HG03064 (cell line): ENCODE data around the gene LPIN3.
A peak's percentile ranks its signal among the peaks of the same experiment; 100 is the strongest.

Source experiments
- ATAC-seq: cut with Tn5 transposase; IDR thresholded peaks from one replicate; pipeline ENCODE4 v1.9.1; 2021; ENCODE audit warnings: low read depth; ENCODE audit not compliant: unreplicated experiment

LPIN3 gene

DNA sequence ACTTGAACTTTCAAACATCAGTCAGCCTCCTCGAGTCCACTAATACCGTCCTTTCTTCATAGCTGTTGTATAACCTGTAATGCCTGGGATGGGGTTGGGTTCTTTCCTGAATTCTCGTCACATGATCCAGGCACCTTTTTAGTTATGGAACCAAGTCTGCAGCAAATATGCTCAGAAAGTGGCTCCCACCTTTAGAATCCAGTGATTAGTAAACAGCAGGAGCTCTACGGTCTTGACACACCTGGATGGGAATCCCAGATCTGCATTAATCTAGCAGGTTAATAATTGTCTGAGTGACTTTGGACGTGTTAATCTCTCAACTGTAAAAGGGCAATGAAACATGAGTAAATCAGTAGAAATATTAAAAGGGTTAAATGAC, 22.4 kb upstream of the LPIN3 start:
- no peak for ATAC-seq

DNA sequence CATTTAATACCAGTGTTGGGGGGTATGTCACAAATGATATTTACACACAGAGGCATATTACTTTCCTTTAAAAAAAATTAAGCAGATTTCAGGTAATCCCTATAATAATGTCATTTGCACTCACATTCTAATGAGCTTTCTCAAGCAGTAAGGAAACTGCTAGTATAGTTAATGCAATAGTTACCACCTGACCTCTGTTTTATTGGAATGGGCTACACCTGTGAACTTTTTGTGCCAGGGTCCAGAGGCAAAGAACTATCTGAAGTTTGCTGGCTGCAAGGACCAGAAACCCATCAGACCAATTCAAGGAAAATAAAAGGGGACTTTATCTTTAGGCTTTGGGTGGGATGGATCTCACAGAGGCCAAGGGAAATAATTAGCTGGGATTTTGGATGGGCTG, 20.2 kb upstream of the LPIN3 start:
- no peak for ATAC-seq

DNA sequence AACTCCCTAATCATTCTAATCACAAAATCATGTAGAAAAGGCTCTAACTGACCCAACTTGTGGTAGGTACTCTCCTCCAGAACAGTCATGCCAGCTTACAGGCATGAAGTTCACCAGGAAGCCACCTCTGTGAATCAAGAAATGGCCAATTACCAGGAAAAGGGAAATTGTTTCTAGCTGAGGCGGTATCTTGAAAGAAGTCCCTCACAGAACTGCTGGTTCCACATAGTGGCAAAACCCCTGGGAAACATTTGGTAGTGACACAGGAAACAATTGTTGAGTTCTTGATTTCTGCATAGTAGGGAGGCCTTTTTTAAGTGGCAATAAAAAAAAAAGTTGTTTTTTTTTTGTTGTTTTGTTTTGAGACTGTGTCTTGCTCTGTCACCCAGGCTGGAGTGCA, 19.6 kb upstream of the LPIN3 start:
- ATAC-seq, result no peak

DNA sequence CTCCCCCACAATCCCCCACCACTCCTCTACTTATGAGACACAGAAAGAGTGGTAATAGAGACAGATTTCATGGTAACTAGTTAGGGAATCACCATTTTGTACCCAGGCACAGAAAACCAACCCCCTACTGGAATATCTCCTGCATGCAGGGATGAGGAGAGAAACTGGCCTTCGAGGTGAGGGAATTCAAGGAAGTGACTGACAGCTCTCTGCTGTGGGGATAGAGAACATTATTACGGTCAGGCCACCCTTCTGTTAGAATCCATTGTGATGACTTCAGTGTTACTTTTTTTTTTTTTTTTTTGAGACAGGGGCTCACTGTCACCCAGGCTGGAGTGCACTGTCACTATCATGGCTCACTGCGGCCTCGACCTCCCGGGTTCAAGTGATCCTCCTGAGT, 13.4 kb upstream of the LPIN3 start:
- ATAC-seq, result no peak

DNA sequence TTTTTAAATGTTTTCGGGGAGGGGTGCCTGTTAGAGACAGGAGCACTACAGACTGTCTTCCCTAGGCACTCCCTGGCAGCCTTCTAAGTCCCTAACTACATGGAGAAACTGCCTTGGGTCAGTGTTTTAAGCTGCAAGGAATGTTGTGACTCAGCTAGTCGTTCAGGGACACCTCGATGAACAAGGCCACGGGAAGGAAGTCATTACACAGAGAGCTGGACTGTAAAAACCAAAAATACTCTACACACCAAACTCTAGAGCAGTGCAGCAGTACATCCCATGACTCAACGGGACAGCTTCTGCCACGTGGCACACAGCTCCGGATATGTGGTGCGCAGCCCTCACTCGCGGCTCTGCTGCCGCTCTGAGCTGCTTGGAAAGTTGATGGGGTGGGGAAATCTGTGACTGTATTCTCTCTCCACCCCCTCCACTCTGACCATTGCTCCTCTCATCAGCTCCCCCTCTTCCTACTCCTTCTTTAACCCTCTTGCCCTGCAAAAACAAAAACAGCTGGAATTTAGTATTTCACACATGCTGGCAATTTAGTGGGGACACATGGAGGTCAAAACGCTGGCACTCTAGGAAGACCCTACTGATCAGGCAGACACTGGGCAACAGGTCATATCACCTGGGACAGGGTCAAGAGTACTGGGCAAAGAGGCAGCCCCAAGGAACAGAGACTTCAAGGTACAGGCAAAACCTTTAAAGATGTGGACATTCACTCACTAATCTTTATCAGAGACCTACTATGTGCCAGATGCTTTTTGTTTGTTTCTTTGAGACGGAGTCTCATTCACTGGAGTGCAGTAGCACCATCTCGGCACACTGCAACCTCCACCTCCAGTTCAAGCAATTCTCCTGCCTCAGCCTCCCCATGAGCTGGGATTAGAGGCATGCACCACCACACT, 10.9 kb upstream of the LPIN3 start:
- peak; percentile 95 for ATAC-seq

DNA sequence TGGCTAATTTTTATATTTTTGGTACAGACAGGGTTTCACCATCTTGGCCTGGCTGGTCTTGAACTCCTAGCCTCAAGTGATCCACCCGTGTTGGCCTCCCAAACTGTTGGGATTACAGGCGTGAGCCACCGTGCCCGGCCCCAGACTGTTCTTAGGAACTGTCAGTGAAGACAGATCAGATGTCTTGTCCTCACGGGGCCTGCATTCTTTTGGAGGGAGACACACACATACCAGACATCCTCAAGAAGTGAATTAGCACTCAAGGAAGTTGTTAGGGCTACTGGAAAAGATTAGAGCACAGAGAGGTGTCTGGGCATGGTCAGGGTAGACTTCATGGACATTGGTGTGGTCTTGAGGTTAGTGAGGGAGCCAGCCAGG, 10.3 kb upstream of the LPIN3 start:
- no peak for ATAC-seq

DNA sequence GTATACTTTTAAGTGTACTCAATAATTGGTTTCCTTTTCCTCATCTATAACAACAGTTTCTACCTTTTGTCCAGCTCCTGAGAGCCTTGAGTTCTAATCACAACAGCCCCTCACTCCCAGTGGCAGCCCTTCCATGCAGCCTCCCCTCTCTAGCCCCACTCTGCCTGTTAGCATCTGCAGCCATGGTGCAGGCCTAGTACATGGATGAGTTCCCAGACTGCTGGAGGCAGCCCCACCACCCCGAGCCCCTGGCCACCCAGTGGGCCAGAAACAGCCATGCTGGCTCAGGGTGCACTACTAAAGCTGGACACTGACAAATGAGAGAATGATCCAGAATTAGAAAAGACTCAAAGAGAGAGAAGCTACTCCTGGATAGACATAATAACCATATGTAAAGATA, 9.7 kb upstream of the LPIN3 start:
- ATAC-seq, result no peak

DNA sequence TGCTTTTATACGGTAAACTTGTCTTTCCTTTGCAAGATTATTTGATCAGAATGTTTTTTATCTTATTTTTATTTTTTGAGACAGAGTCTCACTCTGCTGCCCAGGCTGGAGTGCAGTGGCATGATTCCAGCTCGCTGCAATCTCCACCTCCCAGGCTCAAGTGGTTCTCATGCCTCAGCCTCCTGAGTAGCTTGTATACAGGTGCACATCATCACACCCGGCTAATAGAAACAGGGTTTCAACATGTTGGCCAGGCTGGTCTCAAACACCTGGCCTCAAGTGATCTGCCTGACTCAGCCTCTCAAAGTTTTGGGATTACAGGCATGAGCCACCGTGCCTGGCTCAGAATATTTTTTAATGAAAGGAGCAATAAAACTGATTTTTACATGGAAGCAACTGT, 8.9 kb upstream of the LPIN3 start:
- ATAC-seq, result no peak

DNA sequence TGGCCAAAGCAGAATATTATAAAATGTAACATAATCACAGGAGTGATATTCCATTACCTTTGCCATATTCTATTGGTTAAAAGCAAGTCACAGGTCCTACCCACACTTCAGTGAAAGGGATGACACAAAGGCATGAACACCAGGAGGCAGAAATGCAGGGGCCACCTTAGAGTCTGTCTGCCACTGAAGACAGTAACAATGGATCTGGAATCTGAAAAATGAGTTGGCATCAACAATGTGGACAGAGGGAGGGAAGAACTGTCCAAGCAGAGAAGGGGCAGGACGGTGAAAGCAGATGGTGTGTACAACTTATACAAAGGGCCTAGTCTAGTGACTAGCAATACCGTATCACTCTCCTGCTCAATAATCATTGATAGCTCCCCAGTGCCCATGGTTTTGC, 6.6 kb upstream of the LPIN3 start:
- no peak for ATAC-seq

DNA sequence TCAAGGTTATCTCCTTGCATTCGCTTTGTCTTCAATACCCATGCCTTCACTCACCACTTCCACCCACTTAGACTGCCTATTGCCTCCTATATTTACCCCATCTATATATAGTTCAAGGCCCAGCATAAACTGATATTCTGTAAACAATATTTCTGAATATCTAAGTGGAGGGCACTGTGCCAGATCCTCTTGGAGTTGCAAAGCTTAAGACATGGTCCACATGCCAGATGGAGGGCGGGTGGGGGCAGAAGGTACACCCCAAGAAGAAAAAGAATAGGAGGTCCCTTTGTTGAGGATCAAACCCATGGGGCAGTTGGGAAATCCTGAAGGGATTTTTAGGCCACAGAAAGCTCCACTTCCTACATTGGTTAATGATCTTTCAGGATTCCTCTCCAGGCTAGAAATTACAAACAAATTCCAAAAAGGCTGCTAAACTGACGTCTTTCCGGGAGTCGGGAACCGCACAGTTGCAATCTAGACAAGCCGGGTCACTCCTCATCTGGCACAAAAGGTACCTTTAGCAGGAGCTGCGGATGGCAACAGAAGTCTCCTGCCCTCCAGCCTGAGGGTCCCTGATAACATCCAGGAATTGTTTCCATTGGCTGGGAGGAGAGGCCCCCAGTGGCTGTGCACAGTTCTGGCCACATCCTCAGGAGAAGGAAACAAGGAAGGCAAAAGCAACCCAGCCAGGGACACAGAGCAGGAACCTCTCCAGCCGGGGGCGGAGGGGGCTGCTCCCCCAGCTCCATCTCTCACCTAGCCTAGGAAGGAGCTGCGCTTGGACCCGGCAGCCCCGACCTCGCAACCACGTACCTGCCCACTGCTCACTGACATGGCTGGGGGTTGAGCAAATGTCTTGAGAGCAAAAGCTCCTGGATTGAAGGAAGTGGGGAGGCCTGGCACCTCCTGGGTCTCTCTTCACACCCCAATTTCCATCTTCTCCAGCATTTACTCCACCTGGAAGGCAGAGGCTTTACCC, 5.9 kb upstream of the LPIN3 start:
- ATAC-seq, result no peak

DNA sequence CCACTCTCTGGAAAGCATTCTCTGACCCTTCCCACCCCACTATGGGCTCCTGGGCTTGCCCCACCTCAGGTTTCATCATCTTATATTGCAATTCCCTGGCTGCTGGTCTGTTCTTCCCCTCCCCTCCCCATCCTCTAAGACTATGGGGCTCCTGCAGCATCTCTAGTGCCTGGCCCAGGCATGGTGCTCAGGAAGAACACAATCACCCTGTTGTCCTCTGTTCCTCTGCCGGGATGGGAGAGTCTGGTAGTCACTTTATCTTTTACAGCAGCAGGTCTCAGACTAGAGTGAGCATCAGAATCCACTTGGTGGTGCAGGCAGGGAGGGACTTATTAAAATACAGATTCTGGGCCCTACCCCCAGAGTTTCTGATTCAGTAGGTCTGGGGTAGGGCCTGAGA, 5.0 kb upstream of the LPIN3 start:
- ATAC-seq, result no peak

DNA sequence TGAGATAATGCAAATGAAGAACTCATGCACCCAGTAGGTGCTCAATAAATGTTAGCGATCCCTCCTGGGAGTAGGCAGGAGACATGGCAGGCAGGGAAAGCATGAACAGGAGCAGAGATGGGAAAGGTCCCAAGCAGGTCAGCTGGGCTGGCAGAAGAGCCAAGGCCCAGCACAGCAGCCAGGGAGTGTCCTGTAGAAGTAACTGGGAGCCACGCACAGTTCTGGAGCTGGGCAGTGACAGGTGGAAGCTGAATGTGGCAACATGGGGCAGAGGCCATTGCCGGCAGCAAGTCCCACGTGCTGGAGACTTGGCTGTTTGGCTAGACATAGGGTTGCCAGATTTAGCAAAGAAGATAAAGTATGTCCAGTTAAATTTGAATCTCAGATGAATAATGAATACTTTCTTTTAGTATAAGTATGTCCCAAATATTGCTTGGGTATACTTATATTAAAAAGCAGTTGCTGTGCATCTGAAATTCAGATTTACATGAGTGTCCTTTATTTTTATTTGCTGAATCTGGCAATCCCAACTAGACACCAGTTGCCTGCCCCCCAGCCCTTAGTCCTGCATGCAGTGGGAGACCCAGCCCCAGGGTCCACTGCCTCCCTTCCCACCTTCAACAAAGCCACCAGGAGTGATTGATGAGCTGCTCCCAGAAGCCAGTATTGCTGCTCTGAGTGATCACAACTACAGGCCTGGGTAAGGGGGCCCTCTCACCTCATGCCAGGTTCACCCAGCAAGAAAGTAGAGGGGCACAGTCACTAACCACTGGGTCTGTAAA, 3.7 kb upstream of the LPIN3 start:
- no peak for ATAC-seq

DNA sequence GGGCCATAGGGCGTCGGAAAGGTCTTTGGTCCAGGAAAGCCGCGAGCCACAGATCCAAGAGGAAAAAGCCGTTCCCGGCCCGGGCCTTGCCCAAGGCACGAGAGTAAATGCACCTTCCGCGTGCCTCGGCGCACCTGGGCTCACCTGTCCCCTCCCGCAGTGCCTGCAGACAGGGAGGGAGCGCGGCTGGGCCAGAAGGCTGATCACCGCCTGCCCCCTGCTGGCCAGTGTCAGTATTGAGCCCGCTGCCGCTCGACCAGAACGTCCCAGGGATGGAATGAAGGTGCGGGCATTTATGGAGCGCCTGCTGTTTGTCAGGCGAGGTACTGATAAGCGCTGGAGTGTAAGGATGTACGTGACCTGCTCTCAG, 679 bp upstream of the LPIN3 start:
- peak; percentile 67 for ATAC-seq

DNA sequence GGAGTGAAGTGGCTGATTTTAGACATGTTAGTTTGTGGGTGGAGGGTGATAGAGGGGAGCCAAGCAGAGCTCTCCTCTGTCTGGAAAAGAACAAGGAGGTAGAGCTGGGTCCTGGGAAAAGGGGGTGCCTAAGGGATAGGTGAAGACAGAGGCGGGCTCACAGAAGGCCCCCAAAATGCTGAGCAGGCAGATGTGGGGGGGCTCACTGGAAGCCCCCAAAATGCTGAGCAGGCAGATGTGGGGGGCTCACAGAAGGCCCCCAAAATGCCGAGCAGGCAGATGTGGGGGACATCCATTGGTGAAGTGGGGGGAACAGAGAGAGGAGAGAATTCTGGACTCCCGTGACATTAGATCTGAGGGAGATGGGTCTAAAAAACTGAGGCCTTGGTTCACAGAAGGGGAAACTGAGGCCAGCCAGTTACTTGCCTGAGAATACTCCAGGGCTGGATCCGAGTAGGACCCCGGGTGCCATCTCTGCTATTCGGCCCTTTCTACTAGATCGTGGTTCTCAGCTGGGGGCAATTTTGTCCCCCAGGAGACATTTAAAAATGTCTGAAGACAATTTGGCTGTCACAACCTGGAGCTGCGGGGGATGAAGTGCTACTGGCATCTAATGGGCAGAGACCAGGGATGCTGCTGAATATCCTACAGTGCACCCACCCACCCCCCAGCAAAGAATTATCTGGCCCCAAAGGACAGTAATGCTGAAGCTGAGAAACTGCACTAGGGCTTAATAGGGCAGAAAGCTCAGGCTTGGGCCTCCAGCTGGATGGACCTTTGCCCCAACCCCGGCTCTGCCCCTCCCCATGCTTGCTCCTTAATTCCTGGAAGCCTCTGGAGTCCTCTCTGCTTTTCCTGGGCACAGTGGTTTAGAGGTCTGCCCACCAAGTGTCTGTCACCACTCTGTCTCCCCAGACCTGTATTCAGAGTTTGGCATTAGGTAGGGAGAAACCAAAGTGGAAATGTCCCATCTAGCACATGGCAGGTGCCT, 2.1 kb downstream of the LPIN3 start:
- no peak for ATAC-seq

DNA sequence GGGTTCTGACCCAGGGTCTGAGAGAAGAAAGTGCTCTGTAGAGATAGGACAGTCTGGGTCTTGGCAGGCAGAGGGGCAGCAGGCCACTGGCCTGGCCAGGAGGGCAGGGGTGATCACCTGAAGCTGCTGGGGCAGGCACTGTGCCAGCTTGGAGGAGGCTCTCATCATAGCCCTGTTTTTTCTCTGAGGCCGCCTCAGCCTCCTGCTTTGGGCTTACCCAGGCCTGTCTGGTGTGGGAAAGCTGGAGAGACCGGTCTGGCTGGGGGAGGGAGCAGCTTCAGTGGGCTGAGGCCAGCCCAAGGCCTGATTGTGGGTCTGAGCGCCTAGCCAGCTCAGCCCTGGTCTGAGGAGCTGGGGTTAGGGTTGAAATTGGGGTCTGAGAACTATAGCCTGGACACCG, 3.9 kb downstream of the LPIN3 start:
- ATAC-seq, result no peak

DNA sequence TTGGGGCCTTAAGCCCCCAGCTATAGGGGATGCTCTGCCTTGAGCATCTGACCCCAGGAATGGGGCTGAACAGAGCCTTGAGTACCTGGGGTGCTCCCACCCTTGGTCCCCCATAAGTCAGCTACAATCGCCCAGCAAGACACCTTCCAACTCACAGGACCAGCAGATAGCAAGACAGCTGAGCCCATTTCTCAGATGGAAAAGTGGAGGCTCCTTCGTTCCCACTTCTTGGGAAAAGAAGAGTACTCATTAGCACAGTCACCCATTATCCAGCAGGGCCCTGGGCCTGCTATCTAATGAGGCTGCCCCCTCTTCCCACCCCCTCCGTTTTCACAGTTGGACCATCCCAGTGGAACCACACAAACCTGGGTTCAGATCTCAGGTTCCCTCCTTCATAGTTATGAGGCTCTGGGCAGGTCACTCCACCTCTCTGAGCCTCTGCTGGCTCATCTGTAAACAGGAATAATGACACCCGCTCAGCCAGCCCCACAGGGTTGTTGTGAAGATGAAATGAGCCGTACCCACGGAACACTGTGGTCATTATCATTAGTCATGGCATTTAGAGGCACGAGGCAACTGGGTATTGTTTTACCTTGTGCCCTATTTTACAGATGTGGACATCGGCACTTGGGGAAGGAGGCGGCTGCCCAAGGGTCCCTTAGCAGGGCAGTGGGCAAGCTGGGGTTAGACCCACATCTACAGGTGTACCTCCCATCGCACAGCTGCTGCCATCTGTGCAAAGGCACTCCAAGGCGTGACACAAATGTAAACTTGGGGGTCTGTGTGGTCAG, 4.5 kb downstream of the LPIN3 start:
- ATAC-seq, result no peak

DNA sequence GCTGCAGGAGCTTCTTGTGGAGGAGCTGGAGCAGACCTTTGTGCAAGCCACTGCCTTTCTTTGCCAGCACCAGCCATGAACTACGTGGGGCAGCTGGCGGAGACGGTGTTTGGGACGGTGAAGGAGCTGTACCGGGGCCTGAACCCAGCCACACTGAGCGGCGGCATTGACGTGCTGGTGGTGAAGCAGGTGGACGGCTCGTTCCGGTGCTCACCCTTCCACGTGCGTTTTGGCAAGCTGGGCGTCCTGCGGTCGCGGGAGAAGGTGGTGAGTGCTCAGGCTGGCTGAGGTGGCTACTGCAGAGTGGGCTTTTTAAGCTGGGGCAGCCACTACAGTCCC, 5.1 kb downstream of the LPIN3 start:
- ATAC-seq, result no peak

DNA sequence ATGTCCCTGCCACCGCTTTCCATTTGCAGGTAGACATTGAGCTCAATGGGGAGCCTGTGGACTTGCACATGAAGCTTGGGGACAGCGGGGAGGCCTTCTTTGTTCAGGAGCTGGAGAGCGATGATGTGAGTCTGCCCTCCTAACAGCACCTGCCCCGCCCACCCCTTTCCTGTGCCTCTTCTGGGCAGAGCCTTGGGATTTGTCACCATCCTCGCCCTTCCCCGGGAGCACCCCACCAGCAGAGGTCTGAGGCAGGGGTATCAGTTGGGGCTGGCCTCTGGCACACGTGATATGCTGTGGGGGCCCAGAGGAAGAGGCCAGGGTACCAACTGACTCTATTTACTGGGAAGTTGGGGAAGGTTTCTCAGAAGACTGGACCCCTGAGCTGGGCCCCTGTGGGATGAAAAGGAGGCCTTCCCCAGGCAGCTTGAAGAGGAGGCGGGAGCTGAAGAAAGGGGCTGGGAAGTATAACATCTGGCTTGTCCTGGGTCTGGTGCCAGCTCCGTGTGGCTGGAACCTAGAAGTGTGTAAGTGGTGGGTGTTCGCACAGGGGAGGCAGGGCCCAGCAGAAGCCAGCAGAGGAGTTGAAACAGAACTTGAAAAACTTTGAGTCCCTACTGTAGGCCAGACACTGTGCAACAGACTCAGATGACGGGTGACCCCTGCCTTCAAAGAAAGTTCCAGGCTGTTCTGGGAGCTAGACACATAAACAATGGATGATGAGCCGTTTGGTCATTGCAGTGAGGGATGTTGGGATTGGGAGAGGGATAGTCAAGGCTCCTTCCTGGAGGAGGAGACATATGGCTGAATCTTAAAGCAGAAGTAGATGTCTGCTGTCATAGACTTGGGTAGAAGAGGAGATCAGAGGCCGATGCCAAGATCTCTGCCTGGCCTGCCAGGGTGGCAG, 7.2 kb downstream of the LPIN3 start:
- no peak for ATAC-seq
